ENCODE measurements around the gene OGDH. TPM values are rescaled to one million over a fixed set of nuclear protein-coding genes. Genes with fewer than 3 reads are reported as not detected.

OGDH gene
- total RNA-seq, 1 donor from 2014 or later = 62.0 TPM

- TF ChIP-seq CTCF (conservative IDR thresholded peaks at IDR 0.05; ENCODE audit: low read depth, low read length) = no peak
- no peak overlapping the region for H3K4me3 ChIP-seq (ENCODE audit: low read depth, low read length)
- DNase-seq (ENCODE audit: low read depth) = no peak
These were observed 19.4 kb downstream of the OGDH start for GRCh38 chr7:44625526-44626471.

DNA sequence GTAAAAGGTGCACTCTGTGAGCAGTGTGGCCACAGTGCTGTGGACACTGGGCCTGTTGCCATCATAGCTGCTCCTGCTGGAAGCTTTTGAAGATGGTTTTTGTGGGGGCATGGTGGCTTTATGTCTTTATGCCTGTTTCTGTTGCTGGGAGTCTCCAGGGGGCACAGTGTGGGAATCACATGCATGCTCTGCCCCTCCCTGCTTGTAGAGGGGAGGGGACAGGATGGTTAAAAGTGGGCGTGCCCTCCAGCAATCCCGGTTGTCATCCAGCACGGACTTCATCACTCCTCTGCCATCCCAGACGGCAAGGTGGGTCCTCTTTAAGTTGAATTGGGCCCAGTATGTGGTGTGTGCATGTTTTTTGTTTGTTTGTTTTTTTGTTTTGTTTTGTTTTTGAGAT lies 20.2 kb downstream of the OGDH start:
- DNase-seq (ENCODE audit: low read depth) = no peak
- TF ChIP-seq CTCF (conservative IDR thresholded peaks at IDR 0.05; ENCODE audit: low read depth, low read length) = no peak
- no peak overlapping the region for H3K4me3 ChIP-seq (ENCODE audit: low read depth, low read length)

GRCh38 chr7:44629829-44630522 lies 23.5 kb downstream of the OGDH start:
- no peak overlapping the region for H3K4me3 ChIP-seq (ENCODE audit: low read depth, low read length)
- TF ChIP-seq CTCF (conservative IDR thresholded peaks at IDR 0.05; ENCODE audit: low read depth, low read length) = no peak
- no peak for DNase-seq (ENCODE audit: low read depth)

GRCh38 chr7:44630792-44631457 lies 24.5 kb downstream of the OGDH start:
- no peak for TF ChIP-seq CTCF (conservative IDR thresholded peaks at IDR 0.05; ENCODE audit: low read depth, low read length)
- no peak overlapping the region for H3K4me3 ChIP-seq (ENCODE audit: low read depth, low read length)
- no peak for DNase-seq (ENCODE audit: low read depth)

- H3K4me3 ChIP-seq (ENCODE audit: low read depth, low read length) = no peak overlapping the region
- TF ChIP-seq CTCF (conservative IDR thresholded peaks at IDR 0.05; ENCODE audit: low read depth, low read length) = no peak
- DNase-seq (ENCODE audit: low read depth) = no peak
These were observed 25.2 kb downstream of the OGDH start for GRCh38 chr7:44631458-44632115.

DNA sequence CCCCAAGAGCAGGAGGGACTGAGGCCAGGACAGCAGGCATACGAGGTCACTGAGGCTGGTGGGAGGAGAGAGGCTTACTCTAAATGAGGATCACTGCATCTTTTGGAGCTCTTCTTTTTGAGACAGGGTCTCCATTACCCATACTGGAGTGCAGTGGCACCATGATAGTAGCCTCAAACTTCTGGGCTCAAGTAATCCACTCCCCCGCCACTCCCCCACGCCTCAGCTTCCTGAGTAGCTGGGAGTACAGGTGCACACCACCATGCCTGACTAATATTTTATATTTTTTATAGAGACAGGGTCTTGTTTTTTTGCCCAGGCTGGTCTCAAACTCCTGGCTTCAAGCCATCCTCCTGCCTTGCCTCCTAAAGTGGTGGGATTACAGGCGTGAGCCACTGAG lies 25.8 kb downstream of the OGDH start:
- no peak overlapping the region for H3K4me3 ChIP-seq (ENCODE audit: low read depth, low read length)
- no peak for TF ChIP-seq CTCF (conservative IDR thresholded peaks at IDR 0.05; ENCODE audit: low read depth, low read length)
- DNase-seq (ENCODE audit: low read depth) = no peak

Data from epithelial cell of proximal tubule (primary cell).